H9 (cell line): Measurements from ENCODE around the gene PIP4K2B. TPM values are rescaled to one million over a fixed set of nuclear protein-coding genes. Genes with fewer than 3 reads are reported as not detected.

Experiments used
- DNase-seq: peaks from one replicate; pipeline ENCODE4 v3.0.0-alpha.2; 2017
- H2AFZ ChIP-seq: one replicate; pipeline ENCODE4 v1.6.1; 2013; ENCODE audit warnings: mild to moderate bottlenecking, low read length, control low read depth, moderate library complexity
- H2AK5ac ChIP-seq: 2 replicates; pipeline ENCODE4 v1.6.1; 2013; ENCODE audit warnings: low read length, control low read depth, mixed read lengths; ENCODE audit not compliant: insufficient read length
- H2BK120ac ChIP-seq: one replicate; pipeline ENCODE4 v1.6.1; 2013; ENCODE audit warnings: low read depth, mild to moderate bottlenecking, low read length, control low read depth, inconsistent platforms; ENCODE audit not compliant: poor library complexity, severe bottlenecking
- H2BK12ac ChIP-seq: 2 replicates; pipeline ENCODE4 v1.6.1; 2013; ENCODE audit warnings: low read length, control low read depth, mixed read lengths, low read depth; ENCODE audit not compliant: insufficient read length
- H2BK15ac ChIP-seq: 2 replicates; pipeline ENCODE4 v1.6.1; 2013; ENCODE audit warnings: low read depth, low read length, control low read depth
- H2BK20ac ChIP-seq: one replicate; pipeline ENCODE4 v1.6.1; 2013; ENCODE audit warnings: low read depth, mild to moderate bottlenecking, low read length, control low read depth, inconsistent platforms; ENCODE audit not compliant: poor library complexity, severe bottlenecking
- H2BK5ac ChIP-seq: 2 replicates; pipeline ENCODE4 v1.6.1; 2013; ENCODE audit warnings: low read length, control low read depth, mixed read lengths; ENCODE audit not compliant: insufficient read length
- H3K14ac ChIP-seq: 2 replicates; pipeline ENCODE4 v1.6.1; 2013; ENCODE audit warnings: low read length, control low read depth; ENCODE audit not compliant: insufficient read depth
- H3K18ac ChIP-seq: 2 replicates; pipeline ENCODE4 v1.6.1; 2013; ENCODE audit warnings: low read depth, mild to moderate bottlenecking, mixed read lengths, low read length, control low read depth; ENCODE audit not compliant: insufficient read length
- H3K23ac ChIP-seq: 2 replicates; pipeline ENCODE4 v1.6.1; 2013; ENCODE audit warnings: low read length, control low read depth, mixed read lengths, low read depth; ENCODE audit not compliant: insufficient read length
- H3K23me2 ChIP-seq: 2 replicates; pipeline ENCODE4 v1.6.1; 2013; ENCODE audit warnings: low read depth, mild to moderate bottlenecking, mixed read lengths, low read length, control low read depth; ENCODE audit not compliant: insufficient read length, poor library complexity, severe bottlenecking
- H3K27ac ChIP-seq: 2 replicates; pipeline ENCODE4 v1.5.1; 2013; ENCODE audit warnings: low read length, control low read depth, mixed read lengths, low read depth; ENCODE audit not compliant: insufficient read length
- H3K27me3 ChIP-seq: 2 replicates; pipeline ENCODE4 v1.6.1; 2013; ENCODE audit warnings: low read length, control low read depth, inconsistent platforms; ENCODE audit not compliant: insufficient read depth
- H3K4ac ChIP-seq: 2 replicates; pipeline ENCODE4 v1.6.1; 2013; ENCODE audit warnings: low read depth, mild to moderate bottlenecking, control low read depth, inconsistent platforms, low read length, moderate library complexity
- H3K4me1 ChIP-seq: 2 replicates; pipeline ENCODE4 v1.6.1; 2013; ENCODE audit warnings: low read length, control low read depth, inconsistent platforms; ENCODE audit not compliant: insufficient read depth
- H3K4me2 ChIP-seq: 2 replicates; pipeline ENCODE4 v1.6.1; 2013; ENCODE audit warnings: low read length, control low read depth, mixed read lengths; ENCODE audit not compliant: insufficient read length, insufficient read depth
- H3K56ac ChIP-seq: 2 replicates; pipeline ENCODE4 v1.6.1; 2013; ENCODE audit warnings: low read depth, mild to moderate bottlenecking, mixed read lengths, low read length, control low read depth; ENCODE audit not compliant: insufficient read length
- H3K79me1 ChIP-seq: 2 replicates; pipeline ENCODE4 v1.6.1; 2013; ENCODE audit warnings: low read depth, mild to moderate bottlenecking, moderate library complexity, low read length, control low read depth, inconsistent platforms; ENCODE audit not compliant: insufficient read depth, poor library complexity, severe bottlenecking
- H3K79me2 ChIP-seq: 2 replicates; pipeline ENCODE4 v1.6.1; 2013; ENCODE audit warnings: low read length, control low read depth, inconsistent platforms; ENCODE audit not compliant: insufficient read depth
- H3K9ac ChIP-seq: 2 replicates; pipeline ENCODE4 v1.6.1; 2013; ENCODE audit warnings: low read length, control low read depth, mixed read lengths; ENCODE audit not compliant: insufficient read length; ENCODE audit errors: extremely low read depth
- H3K9me3 ChIP-seq: one replicate; pipeline ENCODE4 v1.6.1; 2013; ENCODE audit warnings: low read depth, low read length, inconsistent platforms; ENCODE audit not compliant: control insufficient read depth
- H3T11ph ChIP-seq: one replicate; pipeline ENCODE4 v1.6.1; 2013; ENCODE audit warnings: mild to moderate bottlenecking, low read length, control low read depth, inconsistent platforms
- H4K20me1 ChIP-seq: one replicate; pipeline ENCODE4 v1.6.1; 2013; ENCODE audit not compliant: control insufficient read depth, insufficient read length, insufficient read depth
- H4K5ac ChIP-seq: 2 replicates; pipeline ENCODE4 v1.6.1; 2013; ENCODE audit warnings: low read depth, mild to moderate bottlenecking, mixed read lengths, low read length, control low read depth; ENCODE audit not compliant: insufficient read length
- H4K8ac ChIP-seq: replicated peaks from 2 replicates; pipeline ENCODE4 v1.6.1; 2013; ENCODE audit warnings: low read length, control low read depth, mixed read lengths, low read depth; ENCODE audit not compliant: insufficient read length
- H4K91ac ChIP-seq: 2 replicates; pipeline ENCODE4 v1.6.1; 2013; ENCODE audit warnings: low read depth, mild to moderate bottlenecking, moderate library complexity, mixed read lengths, low read length, control low read depth; ENCODE audit not compliant: insufficient read length
- H3K27ac Mint-ChIP-seq, 3 experiments: 2 replicates in 2 of 3; 3 replicates in 1 of 3; pipeline ENCODE4 v1.8.0; 2020 to 2021; ENCODE audit warnings: mixed read lengths in 3 of 3, mild to moderate bottlenecking in 1 of 3, moderate library complexity in 1 of 3
- H3K27me3 Mint-ChIP-seq: 2 replicates; pipeline ENCODE4 v1.8.0; 2021; ENCODE audit warnings: low read depth, mild to moderate bottlenecking, moderate library complexity, mixed read lengths
- H3K36me3 Mint-ChIP-seq, 3 experiments: 2 replicates in 2 of 3; 3 replicates in 1 of 3; pipeline ENCODE4 v1.8.0; 2020 to 2021; ENCODE audit warnings: low read depth in 3 of 3, mixed read lengths in 3 of 3; ENCODE audit not compliant: insufficient read depth in 1 of 3
- H3K4me1 Mint-ChIP-seq, 2 experiments: 2 replicates each; pipeline ENCODE4 v1.8.0; 2020; ENCODE audit warnings: mixed read lengths in 2 of 2
- H3K4me3 Mint-ChIP-seq, 2 experiments: 2 replicates in 1 of 2; 3 replicates in 1 of 2; pipeline ENCODE4 v1.8.0; 2020 to 2021; ENCODE audit warnings: mild to moderate bottlenecking in 2 of 2, mixed read lengths in 2 of 2, moderate library complexity in 1 of 2
- H3K9me3 Mint-ChIP-seq, 2 experiments: 2 replicates in 1 of 2; 3 replicates in 1 of 2; pipeline ENCODE4 v1.8.0; 2020; ENCODE audit warnings: mild to moderate bottlenecking in 2 of 2, mixed read lengths in 2 of 2, moderate library complexity in 1 of 2
- CTCF ChIP-seq: fragments of 200-600 bp; sonication (generic); conservative IDR thresholded peaks from 3 replicates; pipeline ENCODE4 v1.8.0; 2021; ENCODE audit warnings: antibody characterized with exemption, mild to moderate bottlenecking
- WGBS: extraction: QIAGEN DNeasy Blood & Tissue Kit; methylation state at CpG from one replicate; pipeline ENCODE4 v1.1.7; 2013; ENCODE audit warnings: missing lambda C conversion rate, low lambda C conversion rate, mixed read lengths; ENCODE audit not compliant: insufficient read length; ENCODE audit errors: extremely low coverage; 5-methylcytosine and 5-hydroxymethylcytosine counted together
- total RNA-seq: library from RNA; stranded (reverse); gene quantifications from 2 replicates; pipeline ENCODE4 v1.2.1, GENCODE V29; 2021

Gene PIP4K2B
- total RNA-seq, 1 experiment from 2014 or later = 61.9 TPM

DNA sequence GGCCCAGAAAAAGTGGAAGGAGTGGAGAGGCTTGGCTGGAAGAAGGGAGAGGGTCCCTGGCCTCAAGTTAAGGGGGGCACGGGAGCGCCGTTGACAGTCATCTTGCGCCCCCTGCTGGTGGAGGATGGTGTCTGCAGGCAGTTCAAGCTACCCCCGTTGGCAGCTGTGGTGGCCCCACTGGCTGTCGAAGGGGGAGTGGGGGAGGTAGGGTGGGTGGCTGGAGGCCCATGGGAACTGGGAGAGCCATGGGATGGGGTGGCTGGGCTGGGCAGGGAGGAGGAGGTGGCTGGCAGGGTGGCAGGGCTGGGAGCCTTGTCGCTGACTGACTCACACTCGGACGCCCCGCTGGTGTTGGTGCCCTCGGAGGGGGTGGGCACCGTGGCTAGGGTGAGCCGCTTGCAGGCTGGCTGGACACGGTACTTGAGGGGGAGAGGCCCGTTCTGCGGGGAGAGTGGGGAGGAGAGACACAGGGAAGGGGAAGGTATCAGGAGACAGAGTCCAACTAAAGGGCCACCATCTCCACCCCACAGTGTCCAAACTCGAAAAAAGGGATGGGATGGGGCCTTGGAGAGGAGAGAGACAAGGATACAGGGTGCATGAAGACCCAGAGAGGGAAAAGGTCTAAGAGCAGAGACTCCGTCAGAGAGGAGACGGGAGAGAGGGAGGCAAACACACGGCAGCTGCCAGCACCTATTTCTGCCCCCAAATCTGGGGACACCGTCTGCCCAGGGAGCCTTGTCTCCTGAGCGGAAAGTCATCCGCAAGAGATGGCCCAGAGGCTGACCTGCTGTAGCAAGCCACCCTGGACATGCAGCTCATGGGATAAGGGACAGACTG, 64.0 kb downstream of the PIP4K2B start:
- Histone ChIP-seq H3K79me2 (peaks cover 3% of the 10 kb centered on the region; the same call in 1 of the 2 replicates), H4K20me1 (no peaks in the 10 kb centered on the region), H3K4ac (no peak overlapping the region), H3K27ac (no peak overlapping the region), H3T11ph (no peak overlapping the region), H2BK120ac (no peak overlapping the region), H3K27me3 (no peaks in the 10 kb centered on the region), H2AFZ (no peak overlapping the region), H3K79me1 (peaks cover 4% of the 10 kb centered on the region), H3K9ac (no peak overlapping the region), H3K4me2 (no peak overlapping the region), H4K8ac (no peak overlapping the region), H2BK15ac (no peak overlapping the region), H3K4me1 (peaks cover 2% of the 10 kb centered on the region; the same call in 1 of the 2 replicates), H4K91ac (no peak overlapping the region), H3K9me3 (no peaks in the 10 kb centered on the region), H2AK5ac (no peak overlapping the region), H2BK20ac (no peak overlapping the region), H3K56ac (no peak overlapping the region), H2BK12ac (no peak overlapping the region), H2BK5ac (no peak overlapping the region), H4K5ac (no peak overlapping the region), H3K23ac (no peak overlapping the region), H3K18ac (no peak overlapping the region), H3K14ac (no peak overlapping the region), H3K23me2 (peaks cover 5% of the 10 kb centered on the region)
- Mint-ChIP-seq H3K27me3 (peaks cover 5% of the 10 kb centered on the region), H3K9me3 (no peaks in the 10 kb centered on the region; a peak in 1 of 5 replicates), H3K27ac (peak overlapping the region in 1 of 3 experiments; percentile 29; a peak in 2 of 7 replicates), H3K4me1 (peaks cover 8 to 21% of the 10 kb centered on the region in 2 experiments), H3K36me3 (peaks cover 29 to 63% (median 55%) of the 10 kb centered on the region in 3 experiments; a peak in 6 of 7 replicates), H3K4me3 (no peak overlapping the region)
- DNase-seq = peak; percentile 82
- no CpG with 5 or more reads among the region's 23 CpGs for WGBS
- TF ChIP-seq CTCF = peak; percentile 88
